ENCODE measurements around the gene OCSTAMP.

The OCSTAMP gene

GRCh38 chr20:46573788-46574584 lies 23.5 kb upstream of the OCSTAMP start:
- no peak for TF ChIP-seq CTCF (IDR thresholded peaks at IDR 0.05; ENCODE audit: low read depth, low read length, missing control alignments)
- no peak for DNase-seq (ENCODE audit: low read depth)
- no peak overlapping the region for H3K4me3 ChIP-seq (ENCODE audit: low read depth, low read length)

- H3K4me3 ChIP-seq (ENCODE audit: low read depth, low read length) = no peak overlapping the region
- DNase-seq (ENCODE audit: low read depth) = no peak
- TF ChIP-seq CTCF (IDR thresholded peaks at IDR 0.05; ENCODE audit: low read depth, low read length, missing control alignments) = no peak
These were observed 22.8 kb upstream of the OCSTAMP start for GRCh38 chr20:46573234-46573633.

GRCh38 chr20:46572790-46573189 lies 22.3 kb upstream of the OCSTAMP start:
- H3K4me3 ChIP-seq (ENCODE audit: low read depth, low read length) = no peak overlapping the region
- no peak for TF ChIP-seq CTCF (IDR thresholded peaks at IDR 0.05; ENCODE audit: low read depth, low read length, missing control alignments)
- DNase-seq (ENCODE audit: low read depth) = no peak

GRCh38 chr20:46572153-46572552 lies 21.7 kb upstream of the OCSTAMP start:
- no peak overlapping the region for H3K4me3 ChIP-seq (ENCODE audit: low read depth, low read length)
- no peak for TF ChIP-seq CTCF (IDR thresholded peaks at IDR 0.05; ENCODE audit: low read depth, low read length, missing control alignments)
- no peak for DNase-seq (ENCODE audit: low read depth)

GRCh38 chr20:46571418-46571817 lies 21.0 kb upstream of the OCSTAMP start:
- DNase-seq (ENCODE audit: low read depth) = no peak
- H3K4me3 ChIP-seq (ENCODE audit: low read depth, low read length) = no peak overlapping the region
- TF ChIP-seq CTCF (IDR thresholded peaks at IDR 0.05; ENCODE audit: low read depth, low read length, missing control alignments) = no peak

GRCh38 chr20:46570956-46571355 lies 20.5 kb upstream of the OCSTAMP start:
- no peak overlapping the region for H3K4me3 ChIP-seq (ENCODE audit: low read depth, low read length)
- no peak for DNase-seq (ENCODE audit: low read depth)
- no peak for TF ChIP-seq CTCF (IDR thresholded peaks at IDR 0.05; ENCODE audit: low read depth, low read length, missing control alignments)

- H3K4me3 ChIP-seq (ENCODE audit: low read depth, low read length) = no peak overlapping the region
- TF ChIP-seq CTCF (IDR thresholded peaks at IDR 0.05; ENCODE audit: low read depth, low read length, missing control alignments) = no peak
- DNase-seq (ENCODE audit: low read depth) = no peak
These were observed 19.5 kb upstream of the OCSTAMP start for GRCh38 chr20:46569961-46570360.

Measured in GM12864 (cell line).